HL-60 (cell line): ENCODE measurements around the gene DGKI.

Source experiments
- DNase-seq, 2 experiments: peaks; one replicate each; pipeline ENCODE4 v3.0.0-alpha.2; 2010 to 2020; ENCODE audit warnings: low read depth in 1 of 2, low spot score in 1 of 2
- H3K27ac ChIP-seq: fragments of 250-450 bp; sonication (Bioruptor Pico); replicated peaks from 2 replicates; pipeline ENCODE4 v1.5.1; 2020; ENCODE audit warnings: mild to moderate bottlenecking, moderate library complexity
- H3K27me3 ChIP-seq: fragments of 250-450 bp; sonication (Bioruptor Pico); 2 replicates; pipeline ENCODE4 v1.5.1; 2021; ENCODE audit warnings: mild to moderate bottlenecking, moderate library complexity; ENCODE audit not compliant: insufficient read depth, poor library complexity, severe bottlenecking
- H3K4me3 ChIP-seq: replicated peaks from 2 replicates; pipeline ENCODE4 v1.5.1; 2011; ENCODE audit warnings: mild to moderate bottlenecking, control low read depth, low read length; ENCODE audit not compliant: insufficient read depth
- CTCF ChIP-seq: IDR thresholded peaks from one replicate; pipeline ENCODE4 v1.5.1; 2011; ENCODE audit warnings: low read length, control low read depth, inconsistent platforms; ENCODE audit not compliant: insufficient read depth
- GABPA ChIP-seq: IDR thresholded peaks from 2 replicates; pipeline ENCODE4 v1.6.1; 2012; ENCODE audit warnings: low read depth
- POLR2AphosphoS5 ChIP-seq: IDR thresholded peaks from 2 replicates; pipeline ENCODE4 v1.6.1; 2012; ENCODE audit warnings: low read depth
- REST ChIP-seq: IDR thresholded peaks from 2 replicates; pipeline ENCODE4 v1.6.1; 2012; ENCODE audit warnings: low read depth; ENCODE audit not compliant: insufficient replicate concordance
- SPI1 ChIP-seq: IDR thresholded peaks from 2 replicates; pipeline ENCODE4 v1.6.1; 2012; ENCODE audit warnings: low read depth, mild to moderate bottlenecking, borderline replicate concordance

The DGKI gene

GRCh38 chr7:137475966-137476365 lies 370.8 kb downstream of the DGKI start:
- no peak for DNase-seq
- TF ChIP-seq POLR2AphosphoS5 (no peak), SPI1 (no peak), REST (no peak), GABPA (no peak), CTCF (no peak)
- no peak overlapping the region for H3K4me3 ChIP-seq

GRCh38 chr7:137474540-137475026 lies 372.2 kb downstream of the DGKI start:
- no peak overlapping the region for H3K27ac ChIP-seq
- no peak for TF ChIP-seq GABPA
- TF ChIP-seq SPI1, result no peak
- no peak for TF ChIP-seq CTCF
- no peak for TF ChIP-seq POLR2AphosphoS5
- TF ChIP-seq REST, result no peak
- DNase-seq, result no peak
- H3K27me3 ChIP-seq, result no peaks in the 10 kb centered on the region
- no peak overlapping the region for H3K4me3 ChIP-seq

More at GRCh38 chr7:137475966-137476365, 370.8 kb downstream of the DGKI start:
- Histone ChIP-seq H3K27ac (no peak overlapping the region), H3K27me3 (no peaks in the 10 kb centered on the region)

GRCh38 chr7:137471128-137471527 lies 375.6 kb downstream of the DGKI start:
- Histone ChIP-seq H3K4me3 (no peak overlapping the region), H3K27ac (no peak overlapping the region), H3K27me3 (no peaks in the 10 kb centered on the region)
- TF ChIP-seq GABPA (no peak), POLR2AphosphoS5 (no peak), SPI1 (no peak), REST (no peak), CTCF (no peak)
- DNase-seq, result no peak
